Activated CD4-positive, alpha-beta T cell treated with anti-CD3 and anti-CD28 coated beads for 4 hours (primary cell): Measurements from ENCODE around the gene MMP15.

Source experiments
- DNase-seq, 2 donors: peaks; one replicate each; pipeline ENCODE4 v3.0.0-alpha.2; 2020

MMP15 gene

DNA sequence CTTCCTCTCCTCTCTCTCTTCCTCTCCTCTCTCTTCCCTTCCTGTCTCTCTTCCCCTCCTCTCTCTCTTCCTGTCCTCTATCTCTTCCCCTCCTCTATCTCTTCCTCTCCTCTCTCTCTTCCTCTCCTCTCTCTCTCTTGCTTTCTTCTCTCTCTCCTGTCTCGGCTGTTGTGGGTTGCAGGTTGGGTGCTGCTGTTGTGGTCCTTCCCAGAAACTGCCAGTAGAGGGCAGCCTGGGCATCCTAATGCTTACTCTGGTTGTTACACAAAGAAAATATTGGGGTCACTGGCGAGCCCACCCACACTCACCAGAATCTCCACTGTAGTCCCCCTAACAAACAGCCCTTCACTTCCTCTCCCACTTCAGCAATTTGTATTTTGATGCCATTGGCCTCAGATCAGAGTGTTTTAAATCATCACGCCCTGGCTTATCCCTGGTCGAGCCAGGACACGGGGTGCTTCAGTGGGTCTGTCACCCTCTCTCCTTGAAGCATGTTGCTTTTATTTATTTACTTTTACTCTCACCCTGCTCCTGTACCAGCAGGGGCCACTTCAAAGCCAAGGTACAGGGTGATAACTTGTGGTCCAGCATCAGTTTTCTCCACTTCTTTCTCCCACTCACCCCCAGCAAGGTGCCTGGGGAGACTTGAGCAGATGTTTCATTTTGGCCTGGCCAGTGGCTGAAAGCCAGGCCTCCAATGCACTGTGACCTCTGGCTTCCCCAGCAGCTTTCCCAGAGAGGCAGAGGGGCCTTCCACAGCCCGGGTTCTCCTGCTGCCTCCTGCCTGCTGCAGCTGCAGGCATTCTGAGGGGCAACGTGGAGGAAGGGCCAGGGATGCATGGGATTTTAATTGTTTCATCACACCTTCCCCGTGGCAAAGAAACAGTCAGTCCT lies 4.7 kb upstream of the MMP15 start:
- DNase-seq, result peak; percentile 45 to 69

DNA sequence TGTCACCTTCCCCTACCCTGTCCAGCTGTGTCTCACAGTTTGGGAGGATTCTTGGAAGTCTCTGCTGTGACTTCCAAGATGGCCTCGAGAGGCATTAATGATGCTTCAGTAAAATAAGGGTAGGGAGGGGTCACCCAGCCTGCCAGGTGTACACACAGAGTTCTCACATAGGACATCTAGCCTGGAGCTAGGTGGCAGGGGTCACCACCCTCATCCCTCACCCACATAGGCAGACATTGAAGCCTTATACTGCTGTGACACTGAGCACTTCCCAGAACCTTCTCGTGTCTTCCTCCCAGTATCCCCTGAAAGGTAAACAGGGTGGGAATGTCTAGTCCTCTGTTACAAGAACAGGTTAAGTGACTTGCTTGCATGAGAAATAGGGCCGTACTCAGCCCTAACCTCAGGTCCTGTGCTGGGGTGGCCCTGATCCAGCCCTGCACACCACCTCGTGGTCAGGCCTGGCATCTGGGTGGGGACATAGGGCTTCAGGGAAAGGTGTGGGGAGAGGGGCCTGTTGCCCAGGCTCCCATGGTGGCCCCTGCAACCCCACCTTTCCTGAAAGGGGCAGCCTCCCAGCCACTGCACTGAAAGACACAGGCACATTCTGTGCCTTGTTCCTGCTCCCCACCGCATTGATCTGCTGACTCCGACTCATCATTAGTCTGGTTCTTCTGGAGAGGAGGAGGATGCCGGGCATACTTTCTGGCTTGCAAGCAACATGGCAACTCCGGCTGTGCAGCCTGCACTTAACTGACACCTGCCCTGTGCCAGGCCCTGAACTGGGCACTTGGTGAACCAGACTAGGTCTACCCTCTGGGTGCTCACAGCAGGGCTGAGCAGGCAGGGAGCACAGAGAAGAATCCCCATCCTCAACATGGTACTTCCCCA lies 3.6 kb upstream of the MMP15 start:
- no peak for DNase-seq

DNA sequence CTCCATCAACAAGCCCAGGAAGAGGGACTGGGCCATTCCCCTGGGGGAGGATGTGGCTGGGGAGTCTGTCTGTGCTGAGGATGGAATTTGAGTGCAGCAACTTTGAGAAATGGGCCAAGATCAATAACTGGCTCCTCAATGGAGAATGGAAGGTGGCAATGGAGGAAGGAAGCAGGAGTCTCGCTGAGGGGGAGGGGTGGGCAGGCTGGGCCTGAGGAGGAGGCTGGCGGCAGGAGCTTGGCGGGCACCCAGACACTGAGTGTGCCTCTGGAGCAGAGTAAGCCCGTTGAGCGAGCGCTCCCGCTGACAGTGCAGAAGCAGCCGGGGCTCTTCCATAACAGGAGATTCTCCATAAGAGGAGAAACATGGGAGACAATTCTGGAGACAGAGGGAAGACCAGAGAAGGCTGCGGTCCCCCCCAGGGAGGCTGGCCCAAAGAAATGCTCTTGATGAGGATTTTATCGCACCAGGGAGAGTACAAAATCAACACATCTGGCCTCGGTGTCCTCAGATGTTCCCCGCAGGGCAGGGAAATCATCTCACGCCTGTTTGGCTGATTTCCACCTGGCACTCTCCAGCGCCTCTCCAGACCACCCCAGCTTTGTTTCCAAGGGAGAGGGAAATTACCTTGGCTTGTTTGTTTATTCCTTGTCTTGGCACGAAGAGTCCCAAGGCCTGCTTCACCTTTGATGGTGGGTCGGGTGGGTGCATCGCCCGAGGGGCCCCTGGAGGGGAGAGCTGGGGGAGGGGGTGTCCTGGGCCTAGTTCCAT lies 2.8 kb upstream of the MMP15 start:
- DNase-seq, result no peak

DNA sequence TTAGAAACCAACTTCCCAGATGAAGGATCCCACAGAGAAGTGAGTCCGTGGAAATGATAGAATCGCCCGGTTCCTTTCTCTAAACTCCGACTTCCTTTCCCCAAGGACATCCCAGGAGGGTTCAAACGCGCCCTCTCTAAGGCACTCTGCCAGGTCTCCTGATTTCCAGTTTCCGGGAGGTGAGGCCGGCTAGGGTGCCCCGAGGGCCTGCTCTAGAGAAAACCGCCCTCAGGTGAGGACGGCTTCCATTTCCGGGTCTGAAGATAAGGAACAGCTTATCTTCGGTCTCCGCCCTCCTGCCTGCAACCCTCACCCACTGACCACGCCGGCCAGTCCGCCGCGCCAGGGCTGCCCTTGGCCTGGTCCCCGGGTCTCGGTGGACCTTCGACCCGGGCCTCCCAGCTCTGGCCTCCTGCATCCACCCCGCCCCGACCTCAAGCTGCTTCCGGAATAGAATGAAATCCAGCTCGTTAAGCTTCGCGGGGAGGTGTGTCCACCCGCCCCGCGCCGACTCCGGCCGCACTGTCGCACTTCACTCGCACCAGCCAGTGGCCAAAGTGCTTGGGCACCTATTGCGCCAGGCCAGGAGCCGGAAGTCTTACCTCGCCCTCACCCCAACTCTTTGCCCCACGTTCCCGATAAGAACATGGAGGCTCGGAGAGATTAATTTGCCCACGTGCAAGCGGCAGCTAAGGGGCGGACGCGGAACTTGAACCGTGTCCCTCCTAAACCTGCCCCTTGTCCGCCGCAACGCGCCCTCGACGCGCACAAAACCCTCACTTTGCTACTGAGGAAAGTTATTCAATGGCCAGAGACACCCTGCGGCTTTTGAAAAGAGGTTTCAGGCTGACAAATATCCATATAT lies 836 bp upstream of the MMP15 start:
- peak in 1 of 2 donors; percentile 10 for DNase-seq

DNA sequence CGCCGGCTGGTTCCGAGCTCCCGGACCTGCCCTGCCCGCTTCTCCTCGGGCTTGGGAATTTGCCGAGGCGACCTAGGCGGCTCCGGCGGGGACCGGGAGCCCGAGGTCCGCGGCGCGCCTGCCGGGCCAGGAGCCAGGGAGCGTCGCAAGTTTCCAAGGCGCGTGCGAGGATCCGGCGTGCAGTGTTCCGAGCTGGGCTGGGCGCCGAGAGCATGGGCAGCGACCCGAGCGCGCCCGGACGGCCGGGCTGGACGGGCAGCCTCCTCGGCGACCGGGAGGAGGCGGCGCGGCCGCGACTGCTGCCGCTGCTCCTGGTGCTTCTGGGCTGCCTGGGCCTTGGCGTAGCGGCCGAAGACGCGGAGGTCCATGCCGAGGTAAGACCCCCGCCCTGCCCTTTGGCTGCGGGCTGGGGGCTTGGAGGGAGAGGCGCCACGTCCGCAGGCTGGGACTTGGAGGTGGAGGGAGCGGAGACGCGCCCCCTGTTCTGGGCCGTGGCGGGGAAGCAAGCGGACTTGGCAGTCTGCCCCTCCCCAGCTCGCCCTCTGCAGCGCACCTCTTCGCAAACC lies 668 bp downstream of the MMP15 start:
- DNase-seq, result no peak

DNA sequence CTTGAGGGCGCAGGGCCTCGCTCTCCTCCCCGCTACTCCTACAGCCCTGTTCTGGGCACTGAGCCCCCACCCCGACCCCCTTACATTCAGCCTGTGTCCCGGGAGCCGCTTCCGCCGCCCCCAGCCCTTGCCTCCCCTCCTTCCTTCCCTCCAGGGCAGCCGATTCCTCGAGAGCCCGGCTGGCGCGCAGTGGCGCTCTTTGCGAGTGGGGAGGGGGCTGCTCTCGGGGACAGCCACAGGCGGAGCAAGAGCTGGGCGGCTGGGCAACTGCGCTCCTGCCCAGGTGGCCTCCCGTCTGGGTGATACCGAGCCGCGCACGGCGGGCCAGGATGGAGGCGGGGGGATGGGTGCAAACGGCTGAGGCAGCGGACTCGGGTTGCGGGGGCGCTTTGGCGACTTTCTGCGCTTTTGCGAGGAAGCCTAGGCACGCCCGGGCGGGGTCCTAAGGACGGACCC lies 1.2 kb downstream of the MMP15 start:
- no peak for DNase-seq

DNA sequence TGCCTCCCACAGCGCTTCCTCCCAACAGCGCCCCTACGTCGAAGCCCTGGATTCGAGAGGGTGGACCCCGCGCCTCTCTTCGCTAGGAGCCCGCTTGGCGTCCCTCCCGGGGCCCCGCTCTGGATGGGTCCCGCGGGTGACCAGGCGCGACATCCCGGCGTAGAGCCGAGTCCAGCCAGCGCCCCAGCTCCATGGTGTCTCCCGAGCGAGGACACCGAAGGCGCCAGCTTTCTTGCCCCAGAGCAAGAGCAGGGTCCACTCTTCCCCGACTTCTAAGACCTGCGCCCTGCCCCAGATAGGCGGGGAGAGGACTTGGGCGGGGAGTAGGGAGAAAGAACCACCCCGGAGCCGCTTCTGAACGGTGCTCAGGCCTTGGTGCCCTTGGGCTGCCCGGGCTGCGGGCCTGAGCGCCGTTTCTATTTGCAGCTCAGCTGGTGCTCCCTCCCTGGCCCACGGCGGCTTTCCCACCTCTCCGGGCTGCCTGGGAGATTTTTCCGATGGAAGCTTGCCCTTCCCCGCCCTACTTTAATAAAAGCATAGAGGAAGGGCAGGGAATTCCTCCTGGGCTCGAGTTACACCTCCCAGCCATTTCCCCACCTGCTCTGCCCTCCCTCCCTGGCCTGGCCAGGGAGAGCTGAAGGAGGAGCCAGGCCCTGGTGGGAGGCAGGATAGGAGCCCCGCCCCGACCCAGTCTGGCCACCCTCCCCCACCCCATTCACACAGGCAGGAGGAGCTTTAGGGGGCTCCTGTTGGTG lies 1.8 kb downstream of the MMP15 start:
- no peak for DNase-seq

DNA sequence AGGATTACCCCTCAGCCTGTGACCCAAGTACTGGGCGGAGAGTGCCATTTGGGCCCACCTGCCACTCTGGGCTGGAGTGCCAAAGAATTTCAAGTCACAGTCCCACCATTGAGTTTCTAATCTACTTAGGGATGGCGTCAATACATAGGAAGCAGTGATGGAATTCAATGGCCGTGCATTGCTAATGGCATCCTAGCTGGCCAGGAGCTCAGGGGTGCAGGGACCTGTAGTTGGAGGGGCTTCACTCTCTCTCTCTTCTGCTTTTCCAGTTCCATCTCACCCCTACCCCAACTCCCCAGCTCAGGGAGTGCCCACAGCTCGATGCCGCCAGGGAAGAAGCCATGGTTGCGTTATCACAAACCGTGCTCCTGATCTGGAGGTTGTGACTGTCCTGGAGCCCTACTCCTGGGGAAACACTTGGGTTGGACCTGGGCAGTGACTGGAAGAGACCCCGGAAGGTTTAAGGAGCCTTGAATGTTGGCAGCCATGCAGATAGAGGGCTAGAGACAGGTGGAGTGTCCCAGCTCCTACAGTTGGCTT lies 2.4 kb downstream of the MMP15 start:
- no peak for DNase-seq

DNA sequence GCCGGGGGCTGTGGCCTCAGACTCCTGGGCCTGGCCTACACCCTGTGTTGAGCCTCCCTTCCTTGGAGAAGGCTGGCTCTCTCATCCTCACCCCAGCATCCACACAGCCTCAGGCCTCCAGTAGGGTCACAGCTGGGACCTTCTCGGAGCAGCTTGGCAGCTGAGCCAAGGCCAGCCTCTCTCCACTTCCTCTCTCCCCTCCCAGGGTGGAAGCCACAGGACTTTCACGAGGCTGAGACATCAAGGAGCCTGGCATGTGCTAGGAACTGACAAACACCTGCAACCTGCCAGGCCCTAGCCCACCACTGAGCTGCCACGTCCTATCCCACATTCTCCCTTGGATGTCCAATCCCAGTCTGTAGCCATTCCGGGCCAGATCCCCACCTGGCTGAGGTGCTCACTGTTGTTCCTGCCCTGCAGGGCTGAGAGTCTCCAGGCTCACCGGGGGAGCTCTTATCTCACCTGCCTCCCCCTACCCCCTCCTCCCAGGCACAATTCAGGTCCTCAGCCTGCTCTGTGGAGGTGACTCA lies 3.1 kb downstream of the MMP15 start:
- DNase-seq, result no peak

DNA sequence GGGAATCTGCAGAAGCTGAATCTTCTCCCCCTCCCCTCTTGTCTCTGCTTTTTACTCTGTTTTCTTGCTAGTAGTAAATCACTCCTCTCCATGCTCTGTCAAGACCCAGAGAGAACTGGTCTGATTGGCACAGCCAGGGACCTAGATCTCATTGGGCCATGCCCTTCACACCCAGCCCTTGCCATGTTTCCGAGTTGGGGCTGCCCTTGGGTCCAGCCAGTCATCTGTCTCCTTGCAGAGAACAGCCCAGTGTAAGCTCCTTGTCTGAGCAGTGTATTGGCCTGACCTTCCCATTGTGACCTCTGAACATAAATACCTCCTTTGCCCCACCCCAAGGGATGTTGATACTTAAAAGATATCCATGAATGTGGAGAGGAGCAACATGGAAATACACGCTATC lies 3.9 kb downstream of the MMP15 start:
- DNase-seq, result no peak

DNA sequence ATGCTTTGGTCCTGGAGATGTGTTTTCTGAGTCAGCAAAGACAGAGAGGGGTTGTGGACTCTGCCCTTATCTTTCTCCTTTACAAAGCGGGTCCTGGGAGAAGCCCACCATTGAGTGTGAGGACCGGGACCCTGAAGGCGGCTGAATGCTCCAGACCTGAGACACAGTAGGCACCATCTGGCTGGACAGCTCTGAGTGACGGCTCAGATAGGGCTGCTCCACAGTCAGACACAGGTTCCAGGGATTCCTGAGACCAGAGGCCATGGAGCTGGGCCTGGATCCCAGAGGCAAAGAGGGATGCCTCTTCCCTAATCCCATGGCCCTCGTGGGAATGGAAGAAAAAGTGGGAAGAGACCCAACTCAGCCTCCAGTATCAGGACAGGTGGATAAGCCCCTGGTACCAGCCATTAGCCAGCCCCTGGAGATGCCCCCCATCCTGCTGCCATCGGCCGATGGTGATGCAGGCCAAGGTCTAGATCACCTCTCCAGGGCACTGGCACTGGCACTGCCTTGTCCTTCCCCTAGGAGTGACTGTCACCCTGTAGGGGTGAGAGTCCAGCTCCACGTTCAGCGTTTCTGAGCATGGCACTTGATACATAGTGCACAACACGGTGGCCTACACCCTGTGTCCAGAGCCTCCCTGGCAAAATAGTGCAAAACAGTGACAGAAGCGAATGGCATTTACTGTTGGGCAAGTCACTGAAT lies 4.7 kb downstream of the MMP15 start:
- DNase-seq, result no peak

DNA sequence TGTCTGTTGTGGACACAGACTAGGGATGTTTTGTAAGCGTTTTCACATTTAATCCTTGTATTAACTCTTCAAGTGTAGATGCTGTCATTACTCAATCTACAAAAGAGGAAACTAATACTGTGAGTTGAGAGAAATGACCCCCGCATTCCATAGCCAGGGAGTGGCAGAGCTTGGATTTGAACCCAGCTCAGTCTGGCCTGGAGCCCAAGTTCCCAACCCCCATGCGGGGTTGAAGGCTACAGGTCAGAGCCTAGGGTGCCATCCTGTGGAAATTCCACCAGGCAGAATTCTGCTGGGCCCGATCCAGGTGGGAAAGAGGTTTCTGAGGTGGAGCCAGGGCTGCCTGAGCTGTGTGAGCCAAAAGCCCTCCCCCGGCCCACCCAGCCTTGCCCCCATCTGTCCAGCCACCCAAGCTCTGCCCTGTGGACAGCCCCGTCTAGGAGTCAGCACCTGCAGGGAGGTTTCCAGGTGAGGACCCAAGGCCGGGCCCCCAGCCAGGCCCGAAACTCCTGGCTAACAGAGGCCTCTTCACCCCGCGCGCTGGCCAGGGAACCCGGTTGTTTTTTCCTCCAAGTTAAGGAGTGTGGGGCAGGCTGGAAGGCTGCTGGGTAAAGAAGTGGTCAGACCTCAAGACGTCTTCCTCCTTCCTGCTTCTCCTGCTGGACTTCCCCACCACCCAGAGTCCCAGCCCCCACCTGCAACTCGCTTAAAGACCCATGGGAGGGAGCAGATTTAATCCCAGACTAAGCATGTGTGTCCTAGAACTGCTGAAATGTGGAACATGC lies 5.7 kb downstream of the MMP15 start:
- no peak for DNase-seq

DNA sequence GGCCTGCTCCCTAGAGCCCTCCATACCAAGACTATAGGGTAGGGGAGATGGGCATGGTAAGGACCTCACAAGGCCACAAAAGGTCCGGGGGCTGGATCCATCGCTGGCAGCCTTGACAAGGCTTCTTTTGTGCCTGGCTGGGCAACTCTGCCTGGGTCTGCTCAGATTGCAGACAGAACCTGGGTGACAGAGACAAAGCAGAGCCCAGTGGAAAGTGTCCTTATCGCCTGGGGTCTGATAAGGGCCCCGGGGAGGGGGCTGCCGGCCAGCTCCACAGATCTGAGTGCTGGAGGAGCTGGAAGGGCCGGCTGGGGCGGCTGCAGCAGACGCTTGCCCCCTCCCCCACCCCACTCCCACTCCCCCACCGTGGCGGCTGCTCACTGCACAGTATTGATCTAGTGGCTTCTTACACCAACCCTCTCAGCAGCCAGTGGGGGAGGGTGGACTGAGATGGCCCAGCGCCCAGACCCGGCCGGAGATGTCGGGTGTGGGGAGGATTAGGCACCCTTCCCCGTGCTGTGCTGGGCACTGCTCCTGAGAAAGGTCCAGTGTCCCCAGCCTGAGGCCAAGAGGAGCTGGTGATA lies 7.2 kb downstream of the MMP15 start:
- DNase-seq, result no peak

DNA sequence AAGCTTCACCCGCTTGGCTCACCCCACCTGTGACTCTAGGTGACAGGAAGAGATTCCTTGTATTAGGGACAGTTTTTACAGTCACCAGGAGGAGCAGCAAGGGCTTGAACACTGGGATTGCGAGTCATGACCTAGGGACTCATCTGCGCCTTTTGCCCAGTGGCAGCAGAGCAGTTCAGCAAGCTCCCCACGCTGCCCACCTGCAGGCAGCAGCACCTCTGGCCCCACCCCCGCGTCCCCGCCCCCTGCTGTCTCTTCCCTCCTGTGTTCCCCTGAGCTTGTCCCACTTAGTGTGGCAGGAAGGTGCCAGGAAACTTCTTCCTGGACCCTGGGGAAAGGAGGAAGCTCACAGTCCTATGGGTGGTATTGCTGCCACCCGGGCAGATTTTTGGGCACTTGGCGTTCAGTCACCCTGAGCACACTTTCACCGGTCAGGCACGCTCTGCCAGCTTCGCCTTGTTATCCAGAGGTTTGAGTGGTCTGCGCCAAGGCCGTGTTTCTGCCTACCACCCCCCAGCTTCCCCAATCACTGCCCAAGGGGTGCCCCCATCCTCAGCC lies 8.7 kb downstream of the MMP15 start:
- no peak for DNase-seq

DNA sequence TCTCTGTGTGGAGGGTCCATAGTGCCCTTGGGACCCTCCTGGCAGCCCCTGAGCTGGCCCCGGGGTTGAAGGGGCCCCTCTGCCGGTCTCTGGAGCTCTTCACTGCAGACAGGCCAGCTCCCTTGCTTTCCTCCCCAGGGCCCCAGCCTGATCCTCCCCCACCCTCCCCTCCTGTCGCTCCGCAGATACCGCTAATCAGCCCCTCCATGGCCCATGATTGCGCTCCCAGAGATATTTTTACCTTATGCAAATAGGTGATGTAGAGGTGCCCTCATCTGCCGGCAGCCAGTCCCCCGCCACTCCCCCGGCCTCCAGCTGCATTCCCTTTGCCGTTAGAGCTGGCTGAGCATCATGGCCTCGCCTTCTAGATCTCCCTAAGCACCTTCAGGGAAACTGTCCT lies 9.2 kb downstream of the MMP15 start:
- no peak for DNase-seq

DNA sequence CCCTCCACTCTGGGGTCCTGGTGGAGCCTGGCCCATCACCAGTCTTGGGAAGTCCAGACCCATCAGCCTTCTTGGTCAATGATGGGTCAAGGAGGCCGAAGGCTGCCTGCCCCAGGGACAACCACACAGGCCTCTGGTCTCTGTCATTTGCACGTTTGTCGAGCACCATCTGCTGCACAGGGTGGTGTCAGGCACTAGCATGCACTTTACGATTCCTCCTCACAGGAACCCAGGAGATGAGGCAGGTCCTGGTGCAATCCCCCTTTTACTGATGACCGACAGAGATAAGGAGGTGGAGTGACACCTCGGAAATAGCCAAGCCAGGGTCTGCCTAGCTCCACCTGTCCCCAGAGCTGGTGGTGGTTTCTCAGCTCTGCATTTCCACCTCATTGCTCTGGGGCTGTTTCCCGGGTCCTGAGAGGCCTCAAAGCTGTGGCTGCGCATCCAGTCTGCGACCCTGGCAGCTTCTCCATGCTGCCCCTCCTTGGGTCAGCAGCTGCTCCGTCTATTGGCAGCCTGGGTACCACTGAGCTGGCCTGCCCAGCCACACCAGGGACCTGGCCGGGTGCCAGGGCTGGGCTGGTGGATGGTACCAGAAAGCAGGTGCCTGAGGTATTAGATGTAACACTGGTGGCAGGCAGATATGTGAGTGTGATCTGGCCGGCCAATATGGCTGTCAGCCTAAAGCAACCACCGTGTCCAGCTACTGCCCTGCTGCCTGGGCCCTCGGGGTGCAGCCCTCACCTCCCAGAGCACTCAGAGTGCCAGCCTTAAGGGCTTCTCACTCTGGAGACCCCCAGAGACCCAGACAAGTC lies 10.0 kb downstream of the MMP15 start:
- DNase-seq, result no peak

DNA sequence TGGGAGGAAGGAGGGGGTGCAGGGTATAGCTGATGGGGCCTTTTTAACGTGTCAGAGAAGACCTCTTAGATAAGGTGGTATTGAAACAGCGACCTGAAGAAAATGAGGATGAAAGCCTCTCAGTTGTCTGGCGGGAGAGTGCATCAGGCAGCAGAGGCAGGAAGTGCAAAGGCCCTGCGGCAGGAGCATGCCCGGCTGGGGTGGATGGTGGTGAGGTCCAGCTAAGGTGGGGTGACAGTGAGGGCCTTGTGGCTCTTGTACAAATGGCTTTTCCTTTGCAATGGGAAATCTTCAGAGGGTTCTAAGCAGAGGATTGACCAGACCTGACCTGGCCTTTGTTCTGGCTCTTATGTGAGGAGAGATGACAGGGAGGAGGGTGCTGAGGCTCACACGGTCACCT lies 11.4 kb downstream of the MMP15 start:
- DNase-seq, result no peak
